Panc1 (cell line): ENCODE data around the gene GAS7. TPM values are rescaled to one million over a fixed set of nuclear protein-coding genes. Genes with fewer than 3 reads are reported as not detected.

Experiments
- ATAC-seq: fragments of 200-7000 bp; cut with Tn5 transposase; 2 replicates; pipeline ENCODE4 v1.9.1; 2020; ENCODE audit warnings: mild to moderate bottlenecking, moderate library complexity
- BruUV-seq: library from RNA; stranded (reverse); fragments of 400-500 nt; replicated peaks from 2 replicates; lab custom pipeline; 2021; lab: Mats Ljungman, UMichigan
- CTCF ChIA-PET: fragments of 300-600 bp; sonication (Branson Sonifier 250); formaldehyde crosslinking; loops from one replicate; lab custom pipeline; 2022; ENCODE audit warnings: antibody characterized with exemption; lab: Charles Lee
- POLR2A ChIA-PET: fragments of 300-600 bp; sonication (Branson Sonifier 250); formaldehyde crosslinking; loops from one replicate; lab custom pipeline; 2022; ENCODE audit warnings: antibody characterized with exemption; lab: Charles Lee
- DNase-seq: peaks from one replicate; pipeline ENCODE4 v3.0.0-alpha.2; 2010; ENCODE audit warnings: low read depth, low spot score
- H3K27ac ChIP-seq: 2 replicates; pipeline ENCODE4 v1.5.1; 2011; ENCODE audit warnings: mild to moderate bottlenecking, low read length, inconsistent platforms
- H3K27me3 ChIP-seq: fragments of 200-500 bp; sonication (Bioruptor generic); 2 replicates; pipeline ENCODE4 v1.6.0; 2014; ENCODE audit warnings: low read length, inconsistent platforms; ENCODE audit not compliant: control insufficient read depth, insufficient read depth
- H3K36me3 ChIP-seq: fragments of 200-500 bp; sonication (Bioruptor generic); 2 replicates; pipeline ENCODE4 v1.5.1; 2014; ENCODE audit warnings: inconsistent platforms, mild to moderate bottlenecking, low read length, moderate library complexity; ENCODE audit not compliant: control insufficient read depth, insufficient read depth
- H3K4me1 ChIP-seq: 2 replicates; pipeline ENCODE4 v1.5.1; 2011; ENCODE audit warnings: inconsistent platforms, mild to moderate bottlenecking, low read length, moderate library complexity; ENCODE audit not compliant: control insufficient read depth, insufficient read depth
- H3K4me3 ChIP-seq, 2 experiments: 2 replicates each; pipeline ENCODE4 v1.5.1; 2011 to 2012; ENCODE audit warnings: low read depth in 2 of 2, low read length in 2 of 2, mild to moderate bottlenecking in 2 of 2, inconsistent platforms in 1 of 2, moderate library complexity in 1 of 2
- H3K9me3 ChIP-seq: fragments of 200-500 bp; sonication (Bioruptor generic); 2 replicates; pipeline ENCODE4 v1.5.1; 2014; ENCODE audit warnings: low read depth, mild to moderate bottlenecking, inconsistent platforms, low read length, moderate library complexity; ENCODE audit not compliant: control insufficient read depth, insufficient read depth
- CTCF ChIP-seq: fragments of 450-650 bp; IDR thresholded peaks from 2 replicates; pipeline ENCODE4 v1.5.1; 2017; ENCODE audit warnings: mild to moderate bottlenecking
- POLR2AphosphoS5 ChIP-seq: IDR thresholded peaks from 2 replicates; pipeline ENCODE4 v1.6.1; 2012; ENCODE audit warnings: mild to moderate bottlenecking, low read depth, low read length, moderate library complexity
- REST ChIP-seq, 2 experiments: IDR thresholded peaks; 2 replicates each; pipeline ENCODE4 v1.6.1; 2011 to 2012; ENCODE audit warnings: low read depth in 2 of 2, control low read depth in 1 of 2, low read length in 1 of 2, mild to moderate bottlenecking in 1 of 2, moderate library complexity in 1 of 2; ENCODE audit not compliant: insufficient read depth in 1 of 2
- SIN3A ChIP-seq: IDR thresholded peaks from 2 replicates; pipeline ENCODE4 v1.6.1; 2012; ENCODE audit warnings: low read depth, mild to moderate bottlenecking, low read length, moderate library complexity, borderline replicate concordance; ENCODE audit not compliant: insufficient read depth
- TCF7L2 ChIP-seq: IDR thresholded peaks from 2 replicates; pipeline ENCODE4 v1.6.1; 2011; ENCODE audit warnings: mild to moderate bottlenecking, low read depth, low read length, inconsistent platforms
- in situ Hi-C: cut with HindIII; loops from 2 replicates; pipeline ENCODE4 v1.10.0; 2016; ENCODE audit warnings: low sequenced_read_pairs, low pct_unique_long_range_greater_than_20kb
- intact Hi-C: fragments of 100-400 bp; cut with micrococcal nuclease; formaldehyde crosslinking; loops from one replicate; pipeline ENCODE4 v1.10.0; 2022; ENCODE audit not compliant: unreplicated experiment
- total RNA-seq: library from RNA; stranded (reverse); gene quantifications from one replicate; pipeline ENCODE4 v1.2.1, GENCODE V29; 2021; ENCODE audit not compliant: unreplicated experiment

The GAS7 gene
- total RNA-seq, 1 experiment from 2014 or later: 0.05 TPM

GRCh38 chr17:10208604-10209193, 10.3 kb upstream of the GAS7 start:
- no peak for DNase-seq
- in situ Hi-C loops: no loop called here
- ChIA-PET CTCF (no interaction called here), POLR2A (no interaction called here)
- no peak overlapping the region for H3K4me3 ChIP-seq
- BruUV-seq: no TSS peak
- no peak for TF ChIP-seq TCF7L2
- no peak for TF ChIP-seq CTCF
- no peak for TF ChIP-seq REST (IDR thresholded peaks at IDR 0.05; ENCODE audit: insufficient read depth in 1 of 2, low read depth in 2 of 2, low read length in 1 of 2)
- TF ChIP-seq POLR2AphosphoS5: no peak
- no peak for ATAC-seq
- H3K9me3 ChIP-seq: peaks cover 7% of the 10 kb centered on the region
- intact Hi-C loops: no loop called here
- H3K27me3 ChIP-seq: no peaks in the 10 kb centered on the region
- no peaks in the 10 kb centered on the region for H3K36me3 ChIP-seq
- H3K4me1 ChIP-seq: no peaks in the 10 kb centered on the region
- no peak overlapping the region for H3K27ac ChIP-seq

GRCh38 chr17:10207153-10207552, 8.7 kb upstream of the GAS7 start:
- no peaks in the 10 kb centered on the region for H3K36me3 ChIP-seq
- DNase-seq: no peak
- H3K4me3 ChIP-seq: no peak overlapping the region
- in situ Hi-C loops (no loop called here), intact Hi-C loops (no loop called here)
- no peak overlapping the region for H3K27ac ChIP-seq
- POLR2A ChIA-PET: no interaction called here
- no peaks in the 10 kb centered on the region for H3K27me3 ChIP-seq
- H3K9me3 ChIP-seq: peaks cover 7% of the 10 kb centered on the region
- BruUV-seq: no TSS peak
- CTCF ChIA-PET: no interaction called here
- no peak for ATAC-seq
- H3K4me1 ChIP-seq: no peaks in the 10 kb centered on the region
- no peak for TF ChIP-seq SIN3A
- TF ChIP-seq POLR2AphosphoS5: no peak
- no peak for TF ChIP-seq REST (IDR thresholded peaks at IDR 0.05; ENCODE audit: insufficient read depth in 1 of 2, low read depth in 2 of 2, low read length in 1 of 2)
- no peak for TF ChIP-seq CTCF
- TF ChIP-seq TCF7L2: no peak
